ENCODE measurements around the gene CABP7.

The CABP7 gene

GRCh38 chr22:29723766-29724165, 4.0 kb downstream of the CABP7 start:
- no peak for DNase-seq (ENCODE audit: low read depth)

GRCh38 chr22:29724843-29725242, 5.0 kb downstream of the CABP7 start:
- DNase-seq (ENCODE audit: low read depth): no peak

DNA sequence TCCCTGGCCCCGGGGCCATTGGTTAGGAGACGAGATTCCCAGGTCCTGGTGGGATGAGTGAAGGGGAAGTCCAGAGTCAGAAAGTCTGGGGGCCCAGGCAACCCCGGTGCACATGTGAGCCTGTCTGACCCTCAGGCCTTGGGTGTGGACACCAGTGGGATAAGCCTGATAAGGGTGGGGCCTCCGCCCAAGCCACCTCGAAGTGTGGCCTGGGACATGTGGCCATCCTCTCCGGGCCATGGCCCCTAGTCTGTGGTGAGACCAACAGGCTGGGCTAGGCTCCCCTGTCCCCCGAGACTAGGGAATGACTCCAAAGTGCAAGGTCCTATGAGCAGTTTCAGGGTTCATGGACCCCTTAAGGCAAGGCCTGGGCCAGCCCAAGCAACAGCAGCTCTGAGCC, 6.3 kb downstream of the CABP7 start:
- no peak for DNase-seq (ENCODE audit: low read depth)

- no peak for DNase-seq (ENCODE audit: low read depth)
Measured at GRCh38 chr22:29726512-29727130, 6.8 kb downstream of the CABP7 start.

GRCh38 chr22:29727131-29727523, 7.3 kb downstream of the CABP7 start:
- DNase-seq (ENCODE audit: low read depth): no peak

GRCh38 chr22:29729161-29729560, 9.4 kb downstream of the CABP7 start:
- DNase-seq (ENCODE audit: low read depth): no peak

- no peak for DNase-seq (ENCODE audit: low read depth)
Measured at GRCh38 chr22:29731058-29731850, 11.5 kb downstream of the CABP7 start.

GRCh38 chr22:29732883-29733282, 13.1 kb downstream of the CABP7 start:
- DNase-seq (ENCODE audit: low read depth): no peak

GRCh38 chr22:29733362-29734201, 13.8 kb downstream of the CABP7 start:
- DNase-seq (ENCODE audit: low read depth): no peak

DNA sequence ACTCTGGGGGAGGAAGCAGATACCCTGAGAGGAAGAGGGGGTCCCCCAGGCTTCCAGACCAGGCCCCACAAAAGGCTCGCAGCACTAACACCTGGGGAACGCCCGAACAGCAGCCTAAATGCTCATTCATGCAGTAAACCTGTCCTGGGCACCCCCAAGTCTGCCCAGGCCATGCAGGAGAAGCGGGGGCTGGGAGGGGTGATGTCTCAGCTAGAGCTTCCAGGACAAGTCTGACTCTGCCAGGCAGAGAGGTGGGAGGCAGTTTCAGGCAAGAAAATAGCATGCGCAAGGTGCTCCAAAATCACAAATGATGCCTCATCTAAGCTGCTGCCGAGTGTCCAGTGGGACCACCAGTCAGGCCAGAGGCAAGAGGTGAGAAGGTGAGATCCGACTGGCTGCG, 14.6 kb downstream of the CABP7 start:
- DNase-seq (ENCODE audit: low read depth): no peak

GRCh38 chr22:29734838-29735237, 15.0 kb downstream of the CABP7 start:
- DNase-seq (ENCODE audit: low read depth): no peak

DNA sequence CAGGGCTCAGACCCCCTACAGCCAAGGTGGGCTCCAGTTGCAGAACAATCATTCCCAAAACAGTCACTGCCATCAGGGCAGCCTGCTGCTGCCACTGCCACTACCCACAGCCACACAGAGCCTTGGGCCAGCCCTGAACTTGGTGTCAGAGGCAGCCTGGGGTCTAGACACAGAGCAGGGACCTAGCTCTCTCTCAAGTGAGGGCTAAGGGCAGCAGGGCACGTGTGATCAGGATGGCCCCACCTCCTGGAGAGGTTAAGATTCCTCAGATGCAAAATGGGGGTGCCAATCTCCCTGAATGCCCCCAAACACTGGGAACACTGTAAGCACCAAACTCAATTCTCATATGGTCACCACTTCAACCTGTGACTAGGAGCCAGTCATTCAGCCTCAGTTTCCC, 15.6 kb downstream of the CABP7 start:
- DNase-seq (ENCODE audit: low read depth): no peak

GRCh38 chr22:29737251-29738117, 17.7 kb downstream of the CABP7 start:
- no peak for DNase-seq (ENCODE audit: low read depth)

DNA sequence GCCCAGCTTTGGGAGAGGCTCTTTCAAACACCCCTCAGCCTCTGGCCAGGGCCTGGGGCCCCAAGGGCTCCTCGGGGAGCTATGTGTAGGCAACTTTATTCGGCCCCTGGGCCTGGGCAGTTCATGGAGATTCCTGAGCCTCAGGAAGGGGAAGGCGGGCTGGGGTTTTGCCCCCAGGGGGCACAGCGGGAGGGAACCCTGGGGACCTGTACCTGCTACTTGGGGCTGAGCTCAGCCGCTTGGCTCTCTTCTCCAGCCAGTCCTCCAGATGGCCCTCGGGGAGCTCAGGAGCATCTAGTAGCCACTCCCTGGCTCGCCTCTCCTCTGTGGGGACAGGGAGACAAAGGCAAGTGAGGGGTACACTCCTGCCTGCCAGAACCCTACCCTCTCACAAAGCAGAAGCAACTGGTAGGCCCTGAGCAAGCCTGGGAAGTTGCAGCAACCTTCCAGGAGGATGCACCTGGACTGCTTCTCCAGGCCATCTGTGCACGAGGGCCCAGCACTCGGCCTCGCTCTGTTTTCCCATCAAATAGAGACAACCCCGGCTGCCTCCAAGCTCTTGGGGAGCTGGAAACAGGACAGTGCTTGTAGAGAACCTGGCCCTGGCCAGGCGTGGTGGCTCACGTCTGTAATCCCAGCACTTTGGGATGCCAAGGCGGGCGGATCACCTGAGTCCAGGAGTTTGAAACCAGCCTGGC, 18.5 kb downstream of the CABP7 start:
- no peak for DNase-seq (ENCODE audit: low read depth)

DNA sequence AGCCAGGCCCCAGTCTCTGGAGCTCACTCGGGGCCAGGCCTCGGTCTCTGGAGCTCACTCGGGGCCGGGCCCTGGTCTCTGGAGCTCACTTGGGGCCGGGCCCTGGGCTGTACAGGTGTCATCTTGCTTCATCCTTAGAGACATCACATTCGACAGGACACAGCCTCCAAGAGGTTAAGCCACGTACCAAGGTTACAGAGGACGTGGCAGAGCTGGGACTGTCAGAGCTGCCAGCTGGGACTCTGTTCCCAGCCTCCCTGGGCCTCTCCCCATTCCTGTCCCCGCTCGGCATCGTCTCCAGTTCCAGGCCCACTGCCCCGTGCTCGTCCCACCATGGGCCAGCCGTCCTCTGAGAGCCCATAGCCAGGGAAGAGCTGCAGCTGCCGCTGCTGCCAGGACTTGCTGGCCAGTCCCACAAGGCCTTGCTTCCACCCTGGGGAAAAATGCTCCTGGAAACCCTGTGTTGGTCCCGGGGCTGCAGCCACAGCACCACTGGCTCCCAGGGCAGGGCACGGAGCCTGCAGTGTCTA, 19.6 kb downstream of the CABP7 start:
- no peak for DNase-seq (ENCODE audit: low read depth)

GRCh38 chr22:29740216-29740615, 20.4 kb downstream of the CABP7 start:
- no peak for DNase-seq (ENCODE audit: low read depth)

DNA sequence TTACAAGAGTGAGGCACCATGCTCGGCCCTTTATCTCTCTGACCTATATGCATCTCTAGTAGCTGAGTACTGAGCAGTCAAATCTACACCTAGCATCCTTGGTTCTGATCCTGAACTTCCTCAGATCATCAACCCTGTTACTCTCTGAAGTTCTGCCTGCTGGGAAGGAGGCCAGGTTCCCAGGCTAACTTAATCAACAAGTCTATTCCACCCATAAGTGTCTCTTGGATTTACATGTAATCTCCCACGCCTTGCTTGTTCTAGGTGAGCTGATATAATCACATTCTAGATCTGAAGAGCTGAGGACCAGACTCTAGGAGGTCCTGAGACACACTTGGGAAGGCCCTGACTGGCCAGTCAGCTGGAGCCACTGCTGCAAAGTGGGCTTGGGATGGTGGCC, 22.1 kb downstream of the CABP7 start:
- DNase-seq (ENCODE audit: low read depth): no peak

DNA sequence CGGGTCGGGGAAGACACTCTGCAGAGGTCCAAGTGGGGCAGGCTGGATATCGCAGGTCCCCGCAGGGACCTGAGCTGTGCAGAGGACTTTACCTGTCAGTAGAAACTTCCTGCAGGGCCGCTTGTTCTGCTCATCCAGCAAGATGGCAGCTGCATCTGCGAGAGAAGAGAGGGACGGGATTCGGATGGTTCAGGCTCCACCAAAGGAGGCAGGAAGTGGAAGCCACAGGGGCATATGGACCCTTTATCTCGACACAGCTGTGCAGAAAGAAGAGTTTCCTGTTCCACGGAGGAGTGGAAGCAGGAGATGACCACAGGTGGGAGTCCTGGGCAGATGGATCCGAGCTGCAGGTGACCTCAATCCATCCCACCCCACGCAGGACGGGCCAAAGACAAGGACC, 22.5 kb downstream of the CABP7 start:
- DNase-seq (ENCODE audit: low read depth): no peak

DNA sequence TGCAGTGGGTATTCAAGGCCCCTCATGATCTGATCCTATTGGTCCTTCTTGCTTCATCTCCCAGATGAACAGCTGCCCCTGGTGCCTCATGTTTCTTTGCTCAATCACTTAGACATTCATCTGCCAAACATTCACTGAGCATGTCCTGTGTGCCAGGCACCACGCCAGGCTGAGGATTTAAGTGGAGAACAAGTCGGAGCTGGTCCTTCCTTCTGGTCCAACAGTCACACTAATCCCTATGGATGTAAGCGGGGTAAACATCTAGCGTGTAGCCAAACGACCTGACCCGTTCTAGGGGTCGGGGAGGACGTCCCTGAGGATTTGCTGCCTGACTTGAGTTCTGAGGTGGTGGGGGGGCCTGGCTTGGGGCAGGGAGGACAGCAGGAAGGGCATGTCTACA, 25.1 kb downstream of the CABP7 start:
- no peak for DNase-seq (ENCODE audit: low read depth)

DNA sequence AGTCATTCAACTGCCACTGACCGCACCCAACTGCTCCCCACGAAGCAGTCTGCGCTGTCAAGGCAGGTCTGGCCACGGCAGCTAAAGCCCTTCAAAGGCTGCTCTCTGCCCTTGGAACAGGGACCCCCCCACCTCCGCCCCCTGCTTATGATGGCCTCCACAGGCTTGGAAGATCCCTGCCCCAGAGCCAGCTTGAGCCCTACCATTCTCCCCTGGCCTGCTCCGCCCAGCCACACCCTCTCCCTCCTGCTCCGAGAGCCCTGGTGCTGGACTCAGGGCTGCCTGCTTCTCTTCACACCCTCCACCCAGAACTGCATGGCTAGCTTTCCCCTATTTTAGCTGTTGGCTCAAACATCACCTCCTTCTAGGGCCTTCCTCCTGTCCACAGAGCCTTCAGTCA, 28.0 kb downstream of the CABP7 start:
- DNase-seq (ENCODE audit: low read depth): no peak

- DNase-seq (ENCODE audit: low read depth): no peak
Measured at GRCh38 chr22:29748248-29748893, 28.6 kb downstream of the CABP7 start.

All from stimulated activated CD8-positive, alpha-beta memory T cell treated with anti-CD3 and anti-CD28 coated beads, Interleukin-4, amount 100 ng/mL, for 24 hours (primary cell).